HG03354 (cell line): ENCODE data around the gene ZMIZ1.

Experiments used
- ATAC-seq: cut with Tn5 transposase; IDR thresholded peaks from one replicate; pipeline ENCODE4 v1.9.1; 2021; ENCODE audit warnings: mild to moderate bottlenecking; ENCODE audit not compliant: unreplicated experiment, poor library complexity, severe bottlenecking

The ZMIZ1 gene

DNA sequence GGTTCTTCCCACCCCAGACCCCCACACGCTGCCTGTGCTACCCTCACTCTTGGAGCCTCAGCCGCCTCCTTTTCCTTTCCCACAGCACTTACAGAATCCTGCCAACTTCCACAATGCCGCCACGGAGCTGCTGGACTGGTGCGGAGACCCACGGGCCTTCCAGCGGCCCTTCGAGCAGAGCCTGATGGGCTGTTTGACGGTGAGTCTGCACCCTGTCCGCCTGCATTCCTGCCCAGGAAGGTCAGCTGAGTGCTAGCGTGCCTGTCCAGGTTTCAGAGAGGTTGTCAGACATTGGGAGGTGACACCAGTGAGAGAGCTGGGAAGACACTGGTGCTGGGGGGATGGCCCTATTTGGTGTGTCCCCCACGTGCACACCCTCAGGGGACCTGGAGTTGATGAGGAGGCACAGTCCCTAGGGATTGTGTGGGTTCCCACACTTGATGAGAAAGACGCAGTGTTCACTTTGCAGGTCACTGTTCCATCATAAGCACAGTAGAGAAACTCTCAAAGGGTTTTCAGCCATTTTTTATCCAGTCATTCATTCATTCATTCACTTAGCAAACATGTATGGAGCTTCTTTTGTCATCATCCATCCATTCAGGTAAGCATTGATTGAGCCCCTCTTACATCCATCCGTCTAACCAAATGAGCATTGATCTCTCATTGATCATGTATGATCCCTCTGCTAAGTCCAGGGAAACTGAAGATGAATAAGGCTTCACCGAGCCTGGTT, 139.7 kb downstream of the ZMIZ1 start:
- no peak for ATAC-seq

DNA sequence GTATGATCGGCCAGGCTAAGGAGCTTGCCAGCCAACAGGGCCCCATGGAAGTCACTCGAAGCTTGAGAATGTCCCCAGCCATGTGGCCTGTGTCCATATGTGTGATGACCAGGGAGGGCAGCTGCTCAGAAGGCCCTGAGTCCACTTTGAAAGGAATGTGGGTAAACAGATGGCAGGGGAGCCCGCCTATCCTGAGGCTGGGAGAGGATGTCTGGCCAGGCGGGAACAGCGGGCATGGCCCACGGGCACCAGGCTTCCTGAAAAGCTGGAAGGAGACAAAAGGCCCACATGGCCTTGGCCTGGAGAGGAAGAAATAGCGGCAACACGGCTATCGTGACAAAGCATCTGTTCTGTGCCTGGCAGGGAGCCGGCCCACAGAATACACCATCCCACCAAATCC, 140.6 kb downstream of the ZMIZ1 start:
- ATAC-seq = no peak

DNA sequence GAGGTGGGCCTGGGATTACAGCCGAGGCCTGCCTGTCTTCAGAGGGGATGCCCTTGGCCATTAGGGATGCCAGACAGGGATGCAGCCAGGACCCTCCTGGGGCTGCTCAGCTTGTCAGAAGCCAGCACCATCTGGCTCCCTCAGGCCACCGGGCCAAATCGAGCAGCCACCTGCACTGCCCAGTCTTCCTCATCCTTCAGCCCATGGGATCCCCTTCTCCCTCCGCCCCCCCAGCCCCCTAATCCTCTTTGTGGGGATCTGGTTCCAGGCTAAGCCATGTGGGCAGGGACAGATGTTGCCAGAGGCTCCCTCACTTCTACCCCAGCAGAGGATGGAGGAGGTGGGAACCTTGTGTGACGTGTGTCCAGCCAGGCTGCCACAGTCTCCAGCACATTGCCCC, 141.1 kb downstream of the ZMIZ1 start:
- no peak for ATAC-seq

DNA sequence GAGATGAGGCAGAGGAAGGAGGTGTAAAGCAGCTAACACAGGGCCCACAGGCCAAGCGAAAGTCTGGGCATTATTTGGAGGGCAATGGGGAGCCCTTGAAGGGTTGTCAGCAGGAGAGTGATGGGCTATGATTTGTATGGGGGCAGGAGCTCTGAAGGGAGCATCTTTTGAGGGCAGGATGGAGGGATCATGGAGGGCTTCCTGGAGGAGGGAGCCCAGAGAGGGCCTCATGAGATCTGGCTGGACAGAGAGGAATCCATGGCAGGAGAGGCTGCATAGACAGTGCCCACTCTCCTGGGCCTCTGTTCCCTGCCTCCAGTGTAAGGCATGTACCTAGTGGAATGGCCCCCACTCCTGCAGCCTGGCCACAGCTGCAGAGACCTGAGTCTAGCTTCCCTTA, 141.9 kb downstream of the ZMIZ1 start:
- no peak for ATAC-seq

DNA sequence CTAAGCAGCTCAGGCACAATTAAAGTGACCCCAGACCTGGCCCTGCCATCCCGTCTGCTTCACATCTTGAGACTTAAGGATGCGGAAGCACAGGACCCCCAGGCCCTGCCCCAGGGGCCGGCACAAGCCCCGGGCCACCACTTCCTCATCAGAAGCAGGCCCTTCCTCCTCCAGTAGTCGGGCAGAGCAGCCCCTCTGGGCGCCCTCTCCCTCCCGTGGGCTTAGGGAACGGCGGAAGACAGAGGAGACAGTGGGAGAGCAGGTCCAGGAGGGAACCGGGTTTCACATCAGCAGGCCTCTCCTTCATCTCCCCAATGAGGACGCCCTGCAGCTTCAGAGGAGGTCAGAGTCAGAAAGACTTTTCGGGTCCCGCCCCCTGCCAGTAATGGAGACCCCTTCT, 142.8 kb downstream of the ZMIZ1 start:
- ATAC-seq = no peak

DNA sequence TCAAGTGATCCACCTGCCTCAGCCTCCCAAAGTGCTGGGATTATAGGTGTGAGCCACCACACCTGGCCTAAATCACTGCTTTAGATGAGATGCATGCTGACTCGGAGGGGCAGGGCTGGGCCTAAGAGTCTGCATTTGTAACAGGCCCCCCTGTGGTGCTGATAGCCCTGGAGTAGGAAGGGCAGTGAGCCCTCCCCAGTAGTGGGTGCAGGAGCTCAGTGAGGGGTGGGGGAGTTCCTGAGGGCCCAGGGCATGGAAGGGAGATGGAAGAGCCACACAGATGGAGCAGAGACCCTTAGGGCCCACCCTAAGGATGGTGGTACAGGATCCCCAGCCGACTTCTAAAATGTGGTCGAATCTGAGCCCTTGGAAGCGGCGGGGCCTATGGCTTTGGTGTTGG, 146.8 kb downstream of the ZMIZ1 start:
- ATAC-seq = no peak

DNA sequence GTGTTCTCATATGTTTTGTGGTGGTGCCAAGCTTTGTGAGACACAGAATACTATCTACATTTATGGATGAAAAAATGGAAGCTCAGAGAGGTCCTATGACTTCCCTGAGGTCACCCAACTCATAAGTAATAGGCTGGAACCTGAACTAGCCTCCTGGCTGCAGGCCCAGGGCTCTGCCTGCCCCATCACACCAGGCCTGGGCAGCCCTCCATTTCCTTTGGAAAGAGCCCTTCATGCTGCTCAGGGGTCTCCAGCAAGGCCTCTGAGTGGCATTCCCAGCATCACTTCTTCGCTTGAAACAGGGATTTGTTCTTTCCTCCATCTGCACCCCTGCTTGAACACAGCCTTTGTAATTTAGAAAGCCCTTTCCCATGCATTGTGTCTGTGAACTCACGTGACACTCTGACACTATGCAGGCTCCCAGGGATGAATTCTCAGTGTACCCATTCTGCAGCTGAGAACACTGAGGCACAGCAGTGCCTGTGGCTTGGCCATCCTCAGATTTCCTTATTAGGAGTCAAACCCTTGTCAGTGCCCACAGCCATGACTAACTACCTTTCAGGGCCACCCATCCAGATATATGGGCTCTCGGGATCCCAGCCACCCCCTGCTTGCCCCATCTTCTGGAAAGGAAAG, 150.7 kb downstream of the ZMIZ1 start:
- no peak for ATAC-seq

DNA sequence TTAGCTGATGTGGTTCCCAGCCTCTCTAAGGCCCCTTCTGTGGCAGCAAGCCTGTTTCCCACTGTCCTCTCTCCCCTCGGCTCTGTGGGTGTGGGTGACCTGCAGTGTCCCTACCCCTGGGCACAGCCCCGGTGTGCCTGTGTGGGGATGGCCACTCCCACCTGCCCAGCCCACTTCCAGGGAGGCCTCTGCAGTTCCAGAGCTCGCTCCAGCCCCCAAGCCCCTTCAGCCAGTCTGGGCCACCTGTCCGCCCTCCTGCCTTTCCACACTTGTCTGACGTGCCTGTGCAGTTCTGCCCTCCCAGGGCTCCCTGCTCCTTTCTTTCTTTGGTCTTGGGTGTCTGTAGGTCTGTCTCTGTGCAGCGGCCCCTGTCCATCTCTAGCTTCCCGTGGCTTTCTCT, 151.5 kb downstream of the ZMIZ1 start:
- ATAC-seq = no peak

DNA sequence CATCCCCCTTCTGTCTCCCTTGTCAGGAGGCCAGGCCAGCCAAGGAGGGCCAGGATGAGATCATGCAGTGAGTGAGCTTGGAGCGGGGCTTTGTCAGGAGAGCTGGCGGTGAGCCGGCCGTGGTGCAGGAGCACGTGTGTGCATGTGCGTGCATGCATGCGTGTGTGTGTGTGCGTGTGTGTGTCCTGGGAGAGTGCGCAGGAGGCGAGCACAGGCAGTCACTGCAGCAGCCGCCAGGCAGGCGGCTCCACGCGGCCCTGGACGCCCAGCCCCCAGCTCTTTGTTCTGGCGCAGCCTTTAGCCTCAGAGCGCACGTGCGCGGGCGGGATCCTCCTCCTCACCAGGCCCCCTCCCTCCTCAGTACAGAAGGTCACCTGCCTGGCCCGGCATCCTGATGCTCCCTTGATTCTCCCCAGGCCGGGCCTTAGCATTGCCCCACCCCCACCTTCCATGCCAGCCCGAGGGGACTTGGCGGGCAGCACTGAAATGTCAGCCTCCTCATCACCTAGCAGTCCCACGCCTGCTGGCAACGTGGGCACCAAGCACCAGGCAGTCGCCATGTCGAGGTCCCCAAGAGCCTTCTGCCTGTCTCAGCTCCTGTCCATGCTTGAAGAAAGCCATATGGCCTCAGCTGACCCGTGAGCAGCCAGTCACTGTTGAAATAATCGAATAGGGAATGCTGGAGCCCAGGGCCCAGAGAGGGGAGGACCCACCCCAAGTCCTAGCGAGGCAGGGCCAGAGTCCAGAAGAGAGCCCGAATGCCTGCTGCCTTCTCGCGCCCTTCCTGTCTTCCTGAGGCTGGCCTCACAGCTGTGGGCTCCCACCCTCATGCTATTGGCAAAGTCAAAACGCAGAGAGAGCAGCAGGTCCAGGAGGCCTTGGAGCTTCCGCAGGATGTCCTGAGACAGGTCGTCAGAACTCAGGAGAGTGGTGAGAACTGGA, 152.6 kb downstream of the ZMIZ1 start:
- ATAC-seq = no peak

DNA sequence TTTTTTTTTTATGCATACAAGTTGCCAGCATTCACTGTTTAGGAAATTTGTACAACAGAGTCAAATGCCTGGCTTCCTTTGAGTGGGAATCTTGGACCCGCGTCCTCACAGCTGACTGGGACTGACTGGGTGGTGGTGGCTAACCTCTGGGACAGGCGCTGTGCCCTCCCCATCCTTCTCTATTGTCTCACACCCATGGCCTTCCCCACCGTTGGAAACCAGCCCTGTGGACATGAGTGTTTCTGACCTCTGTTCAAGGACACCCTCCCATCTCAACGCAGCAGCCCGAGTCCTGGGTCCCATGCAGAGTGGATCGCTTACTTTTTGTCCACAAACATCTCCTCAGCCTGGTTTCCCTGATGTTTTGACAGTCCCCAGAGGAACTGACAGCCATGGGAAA, 153.4 kb downstream of the ZMIZ1 start:
- no peak for ATAC-seq

DNA sequence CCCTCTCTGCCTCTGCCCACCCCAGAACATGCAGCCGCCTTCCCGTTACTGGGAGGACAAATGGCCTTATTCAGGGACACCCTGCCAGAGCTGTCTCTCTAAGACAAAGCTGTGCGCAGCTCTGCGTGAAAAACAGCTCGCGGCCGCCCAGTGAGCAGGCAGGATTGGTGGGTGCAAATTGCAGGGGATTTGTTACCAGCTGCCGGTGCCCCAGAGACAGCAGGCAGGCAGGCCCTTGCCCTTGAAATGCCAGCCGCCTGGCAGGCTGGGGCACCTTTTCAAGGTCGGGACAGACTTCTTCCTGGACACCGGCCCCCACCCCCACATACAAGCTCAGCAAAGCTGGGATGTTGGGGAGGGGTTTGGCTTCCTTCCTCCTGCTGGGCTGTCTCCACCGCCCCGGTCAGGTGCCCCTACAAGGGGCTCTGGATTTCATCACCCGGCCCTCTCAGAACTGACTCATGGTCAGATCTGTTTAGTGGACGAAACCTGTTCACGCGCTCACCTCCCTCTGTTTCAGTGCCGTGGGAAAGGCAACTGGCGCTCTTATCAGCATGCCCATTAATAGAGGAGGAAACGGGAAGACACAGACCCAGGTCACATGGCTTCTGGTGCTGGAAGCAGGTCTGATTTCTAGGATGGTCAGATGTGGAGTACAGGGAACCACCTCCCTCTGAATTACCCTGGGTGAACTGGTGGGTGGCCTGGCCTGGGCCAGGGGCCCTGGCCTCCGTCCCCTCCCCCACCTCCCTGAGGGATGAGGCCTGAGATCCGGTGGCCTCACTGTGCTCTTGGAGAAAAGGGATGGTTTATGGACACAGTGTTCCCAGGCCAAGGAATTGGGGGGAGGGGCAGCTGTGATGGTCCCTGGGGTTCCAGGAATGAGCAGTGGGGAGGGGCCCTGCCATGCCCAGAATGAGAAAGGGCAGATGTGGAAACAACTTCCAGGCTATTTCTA, 154.6 kb downstream of the ZMIZ1 start:
- ATAC-seq = no peak

DNA sequence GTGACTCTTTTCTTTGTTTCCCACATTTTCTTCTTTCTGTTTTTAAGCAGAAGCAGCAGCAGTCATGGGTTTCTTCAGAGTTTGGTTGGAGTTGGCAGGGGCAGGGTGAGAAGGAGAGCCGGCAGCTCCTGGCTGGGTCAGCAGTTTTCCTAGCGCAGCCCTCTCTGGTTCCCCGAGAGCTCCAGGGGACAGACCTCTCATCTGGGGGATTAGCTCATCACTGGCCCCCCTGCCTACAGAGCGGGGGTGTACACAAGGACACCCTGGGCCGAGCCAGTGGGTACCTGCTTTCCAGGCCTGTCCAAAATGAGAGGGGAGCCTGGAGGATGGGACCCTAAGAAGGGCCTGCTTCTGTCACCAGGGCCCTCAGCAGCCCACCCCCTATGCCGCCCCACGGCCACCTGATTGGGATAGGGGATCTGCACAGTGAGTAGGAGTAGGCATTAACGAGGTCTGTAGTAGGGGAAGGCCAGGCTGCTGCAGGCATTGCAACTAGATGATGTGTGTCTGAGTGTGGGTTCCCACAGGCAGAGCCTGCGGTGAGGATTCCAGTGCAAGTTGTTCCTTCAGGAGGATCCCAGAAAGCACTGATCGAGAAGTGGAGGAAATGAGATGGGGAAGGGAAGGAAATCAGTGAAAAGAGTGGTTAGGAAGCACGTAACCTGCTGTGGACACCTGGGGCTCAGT, 155.6 kb downstream of the ZMIZ1 start:
- ATAC-seq = no peak

DNA sequence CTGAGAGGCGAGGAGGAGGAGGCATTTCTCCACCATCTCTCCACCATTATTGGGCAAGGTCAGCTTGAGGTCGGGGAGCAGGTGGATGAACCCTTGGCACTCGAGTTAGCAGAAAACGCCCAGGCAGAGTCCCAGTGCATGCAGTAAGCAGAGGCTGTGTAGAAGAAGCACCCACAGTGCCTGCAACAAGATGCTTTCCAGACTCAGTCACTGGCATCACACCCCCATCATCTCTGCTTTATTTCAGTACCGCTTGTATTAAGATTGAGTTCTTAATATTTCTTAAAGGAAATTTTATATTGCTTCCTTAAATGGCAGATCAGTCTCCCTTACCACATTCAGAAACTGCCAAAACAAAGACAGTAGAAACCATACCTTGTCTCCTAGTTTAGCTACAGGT, 156.2 kb downstream of the ZMIZ1 start:
- ATAC-seq = no peak

DNA sequence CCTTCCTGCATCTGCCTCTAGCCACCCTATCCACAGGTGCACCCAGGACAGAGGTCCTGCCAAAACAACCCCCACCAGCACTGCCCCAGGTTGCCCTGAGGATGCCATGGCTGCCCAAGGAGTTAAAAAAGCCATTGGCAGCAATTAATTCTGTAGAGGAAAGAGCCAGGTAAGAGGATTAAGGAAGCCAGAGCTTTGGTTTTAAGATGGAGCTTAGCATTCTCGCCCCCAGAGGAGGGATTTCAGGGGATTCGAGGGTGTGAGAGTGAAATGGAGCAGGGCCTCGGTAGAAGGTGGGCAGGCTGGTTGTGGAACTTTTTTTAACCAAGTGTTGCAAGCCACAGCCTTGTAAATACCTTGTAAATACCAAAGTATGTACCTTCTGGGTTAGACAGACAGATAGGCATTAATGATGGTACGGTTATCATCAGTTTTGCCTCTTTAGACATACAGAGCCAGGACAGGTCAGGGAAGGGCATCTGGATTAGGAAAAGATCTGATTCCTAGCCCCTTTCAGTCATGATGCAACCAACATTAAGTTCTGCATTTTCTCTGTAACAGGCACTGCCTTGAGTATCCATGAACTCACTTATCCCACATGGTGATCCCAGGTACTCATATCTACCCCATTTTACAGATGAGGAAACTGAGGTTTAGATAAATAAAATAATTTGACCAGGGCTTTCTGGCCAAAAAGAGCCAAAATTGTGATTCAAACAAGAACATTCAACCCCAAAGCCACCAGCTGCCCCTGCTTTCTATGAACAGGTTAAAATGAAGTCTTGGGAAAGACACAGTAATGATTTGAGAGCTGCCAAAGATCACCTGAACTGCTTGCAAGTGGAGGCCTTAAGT, 157.9 kb downstream of the ZMIZ1 start:
- ATAC-seq = no peak

DNA sequence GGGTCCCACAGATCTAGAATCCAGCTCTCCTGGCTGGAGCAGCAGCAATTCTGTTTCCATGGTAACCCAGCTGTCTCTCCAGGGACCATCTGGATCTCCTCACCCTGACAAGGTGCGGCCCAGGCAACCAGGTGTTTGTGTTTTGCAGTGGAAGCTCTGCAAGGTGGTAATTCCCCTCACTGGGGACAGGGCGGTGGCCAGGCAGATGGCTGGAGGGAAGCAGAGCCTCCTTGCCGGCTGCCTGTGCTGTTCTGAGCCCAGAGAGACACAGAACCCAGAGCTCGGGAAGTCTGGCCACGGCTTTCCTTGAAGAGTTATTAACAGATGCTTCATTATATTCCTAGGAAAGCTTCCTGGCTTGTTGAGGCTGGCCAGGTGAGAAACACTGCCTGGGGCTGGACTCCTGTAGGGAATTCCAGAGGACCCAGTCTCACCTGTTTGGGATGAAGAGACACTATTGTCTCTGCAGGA, 160.3 kb downstream of the ZMIZ1 start:
- ATAC-seq = no peak

DNA sequence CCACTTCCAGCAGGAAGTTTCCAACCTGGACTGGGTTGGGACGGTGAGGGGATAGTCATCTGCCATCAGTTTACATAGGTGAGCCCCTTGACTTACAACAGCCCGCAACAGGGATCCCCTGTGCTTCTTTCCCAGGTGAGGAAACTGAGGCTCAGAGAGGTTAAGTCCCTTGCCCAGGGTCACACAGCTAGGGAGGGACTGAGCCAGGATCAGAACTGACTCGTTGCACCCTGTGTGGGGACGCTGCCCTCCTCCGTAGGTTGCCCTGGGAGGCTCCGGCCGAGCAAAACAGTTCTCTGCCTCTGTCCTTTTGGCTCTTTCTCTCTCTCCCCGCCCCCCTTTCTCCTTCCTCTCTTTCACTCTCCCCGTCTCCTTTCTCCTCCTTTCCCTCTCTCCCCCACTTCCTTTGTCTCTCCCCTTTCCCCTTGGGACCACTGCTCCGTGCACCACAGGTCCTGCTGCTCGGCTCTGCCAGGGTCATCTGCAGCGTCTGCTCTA, 161.1 kb downstream of the ZMIZ1 start:
- no peak for ATAC-seq

DNA sequence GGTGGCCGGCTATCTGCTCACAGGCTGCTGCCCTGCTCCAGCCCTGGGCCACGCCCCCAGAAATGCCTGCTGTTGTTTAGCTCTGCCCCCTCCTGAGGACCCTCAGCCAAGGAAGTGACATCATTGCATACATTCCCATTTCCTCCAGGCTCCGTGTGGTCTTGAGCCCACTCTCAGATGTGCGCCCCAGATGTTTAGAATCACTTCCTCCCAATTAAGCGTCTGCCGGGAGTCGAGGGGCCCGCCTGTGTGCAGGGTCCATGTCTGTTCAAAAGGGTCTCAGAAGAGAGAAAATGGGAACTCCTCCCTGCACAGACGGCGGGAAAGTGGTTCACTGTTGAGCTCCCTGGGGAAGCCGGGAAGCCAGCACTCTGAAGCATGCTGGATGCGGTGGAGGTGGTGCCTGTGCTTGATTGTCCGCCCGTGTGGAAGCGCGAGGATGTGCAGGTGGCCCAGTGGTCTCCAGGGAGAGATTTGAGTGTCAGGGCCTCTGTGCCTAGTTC, 161.6 kb downstream of the ZMIZ1 start:
- ATAC-seq = no peak

DNA sequence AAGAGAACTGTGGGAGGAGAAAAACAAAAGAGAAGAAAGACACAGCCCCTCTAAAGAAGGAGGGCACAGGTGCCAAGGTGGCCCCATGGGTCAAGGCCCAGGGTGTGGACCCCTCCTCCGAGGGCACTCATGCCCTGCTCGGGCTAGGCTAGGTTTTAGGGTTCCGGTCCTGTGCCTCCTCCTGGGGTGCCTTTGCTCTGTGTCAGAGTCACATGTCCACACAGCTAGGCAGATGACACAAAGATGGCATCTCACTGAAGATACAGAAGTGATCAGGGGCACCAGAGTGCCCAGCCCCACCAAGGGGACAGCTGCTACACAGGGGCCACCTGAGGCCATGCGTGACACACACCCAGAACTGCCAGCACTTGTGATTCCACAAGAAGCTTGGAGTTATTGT, 162.1 kb downstream of the ZMIZ1 start:
- ATAC-seq = no peak
